HG02884 (cell line): ENCODE data around the gene DYTN.

Experiments used
- ATAC-seq: cut with Tn5 transposase; IDR thresholded peaks from one replicate; pipeline ENCODE4 v1.9.1; 2021; ENCODE audit warnings: mild to moderate bottlenecking, moderate library complexity; ENCODE audit not compliant: unreplicated experiment

Gene DYTN

DNA sequence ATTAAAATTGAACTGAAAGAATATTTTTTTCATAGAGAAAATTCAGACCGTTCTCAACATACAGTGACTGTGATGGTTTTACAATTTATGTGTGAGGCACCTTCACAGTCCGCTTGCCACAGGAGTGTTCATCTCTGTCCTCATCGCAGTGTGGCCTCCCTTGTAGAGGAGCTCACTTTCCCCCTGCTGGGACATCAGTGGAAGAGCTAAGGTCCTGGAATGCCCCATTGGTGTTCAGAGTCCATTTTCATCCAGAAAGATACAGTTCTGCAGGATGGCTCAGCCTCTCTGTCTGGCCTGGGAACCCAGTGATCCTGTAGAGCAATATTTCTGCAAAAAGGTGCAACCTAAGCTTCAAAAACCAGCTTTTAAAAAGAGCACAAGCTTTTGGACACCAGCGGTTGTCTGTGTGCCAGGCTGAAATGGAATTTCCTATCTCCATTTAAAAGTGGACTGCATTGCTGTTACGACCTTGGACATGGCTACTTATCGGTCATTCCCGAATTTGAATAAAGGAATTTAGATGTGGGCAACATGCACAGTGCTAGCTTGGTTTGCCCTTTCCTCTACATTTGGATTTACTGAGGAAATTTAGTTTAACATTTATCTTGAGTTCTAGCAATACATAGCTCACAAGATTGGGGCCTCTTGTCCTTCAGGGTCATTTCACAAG lies 102.6 kb downstream of the DYTN start:
- no peak for ATAC-seq

- ATAC-seq: no peak
Observed at GRCh38 chr2:206614811-206615210, 103.4 kb downstream of the DYTN start.

DNA sequence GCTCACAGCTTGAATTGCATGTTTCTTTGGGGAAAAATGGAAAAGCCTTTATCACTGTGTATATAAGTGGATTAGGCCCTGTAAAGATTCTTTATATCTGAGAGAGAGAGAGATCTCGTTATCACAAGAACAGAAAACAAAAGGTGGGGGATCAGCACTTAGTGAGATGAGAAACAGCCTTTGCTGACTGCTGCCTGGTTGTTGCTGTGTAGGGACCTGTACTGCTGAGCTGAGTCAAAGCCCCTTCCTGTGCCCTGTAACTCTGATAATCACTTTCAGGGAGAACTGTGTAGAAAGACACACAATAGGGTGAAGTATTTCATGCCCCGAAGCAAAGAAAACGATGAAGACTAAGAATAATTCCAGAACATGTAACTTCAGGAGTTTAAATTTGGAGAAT lies 106.5 kb downstream of the DYTN start:
- ATAC-seq: no peak

GRCh38 chr2:206611191-206611590 lies 107.0 kb downstream of the DYTN start:
- ATAC-seq: no peak

- ATAC-seq: no peak
Observed at GRCh38 chr2:206610451-206610850, 107.7 kb downstream of the DYTN start.

- ATAC-seq: no peak
Observed at GRCh38 chr2:206603243-206603642, 115.0 kb downstream of the DYTN start.
